ENCODE data around the gene NRXN3.

Gene NRXN3

GRCh38 chr14:79914595-79914994, 1744.4 kb downstream of the NRXN3 start:
- POLR2A ChIA-PET = no interaction called here
- CTCF ChIA-PET = interaction anchor here (1.4 kb wide), 2 partner anchors 7 to 15 kb away, joined by 3 to 4 read pairs; no protein-coding TSS in a partner anchor
- TF ChIP-seq, protein P1, sequence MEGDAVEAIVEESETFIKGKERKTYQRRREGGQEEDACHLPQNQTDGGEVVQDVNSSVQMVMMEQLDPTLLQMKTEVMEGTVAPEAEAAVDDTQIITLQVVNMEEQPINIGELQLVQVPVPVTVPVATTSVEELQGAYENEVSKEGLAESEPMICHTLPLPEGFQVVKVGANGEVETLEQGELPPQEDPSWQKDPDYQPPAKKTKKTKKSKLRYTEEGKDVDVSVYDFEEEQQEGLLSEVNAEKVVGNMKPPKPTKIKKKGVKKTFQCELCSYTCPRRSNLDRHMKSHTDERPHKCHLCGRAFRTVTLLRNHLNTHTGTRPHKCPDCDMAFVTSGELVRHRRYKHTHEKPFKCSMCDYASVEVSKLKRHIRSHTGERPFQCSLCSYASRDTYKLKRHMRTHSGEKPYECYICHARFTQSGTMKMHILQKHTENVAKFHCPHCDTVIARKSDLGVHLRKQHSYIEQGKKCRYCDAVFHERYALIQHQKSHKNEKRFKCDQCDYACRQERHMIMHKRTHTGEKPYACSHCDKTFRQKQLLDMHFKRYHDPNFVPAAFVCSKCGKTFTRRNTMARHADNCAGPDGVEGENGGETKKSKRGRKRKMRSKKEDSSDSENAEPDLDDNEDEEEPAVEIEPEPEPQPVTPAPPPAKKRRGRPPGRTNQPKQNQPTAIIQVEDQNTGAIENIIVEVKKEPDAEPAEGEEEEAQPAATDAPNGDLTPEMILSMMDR (IDR thresholded peaks at IDR 0.05; ENCODE audit: control extremely low read depth, extremely low read depth, low read depth, missing control alignments) = no peak
- no peak for DNase-seq (ENCODE audit: extremely low spot score)

- DNase-seq (ENCODE audit: extremely low spot score) = no peak
- CTCF ChIA-PET = interaction anchor here (1.4 kb wide), 2 partner anchors 8 to 14 kb away, joined by 3 to 4 read pairs; no protein-coding TSS in a partner anchor
- TF ChIP-seq, protein P1 (IDR thresholded peaks at IDR 0.05; ENCODE audit: control extremely low read depth, extremely low read depth, low read depth, missing control alignments) = no peak
Observed at GRCh38 chr14:79915406-79915805, 1745.2 kb downstream of the NRXN3 start.

DNA sequence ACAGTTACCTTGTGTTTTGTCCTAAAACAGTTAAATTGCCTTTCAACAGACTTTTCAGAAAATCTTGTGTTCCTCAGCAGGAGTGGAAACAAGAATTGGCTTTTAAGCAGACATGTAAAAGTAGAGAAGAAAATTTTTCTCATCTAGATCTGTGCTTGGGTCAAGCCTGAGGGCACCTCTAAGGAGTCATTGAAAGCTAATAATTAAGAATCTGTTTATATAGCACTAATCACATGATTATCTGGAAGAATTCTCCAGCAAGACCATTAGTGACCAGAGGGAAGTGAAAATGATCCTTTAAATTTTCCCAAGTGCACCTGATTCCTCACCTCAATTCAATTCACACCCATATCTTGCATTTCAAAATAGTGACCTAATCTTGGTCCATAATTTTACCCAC, 1746.1 kb downstream of the NRXN3 start:
- TF ChIP-seq, protein P1 (IDR thresholded peaks at IDR 0.05; ENCODE audit: control extremely low read depth, extremely low read depth, low read depth, missing control alignments) = no peak
- ChIA-PET CTCF (interaction anchor here (0.7 to 1.1 kb wide), 3 partner anchors 12 to 48 kb away, joined by 3 to 4 read pairs (median 3); no protein-coding TSS in a partner anchor), POLR2A (no interaction called here)
- DNase-seq (ENCODE audit: extremely low spot score) = no peak

More at GRCh38 chr14:79915406-79915805, 1745.2 kb downstream of the NRXN3 start:
- POLR2A ChIA-PET = no interaction called here

- no peak for DNase-seq (ENCODE audit: extremely low spot score)
- CTCF ChIA-PET = interaction anchor here (0.7 to 1.1 kb wide), 3 partner anchors 12 to 49 kb away, joined by 3 to 4 read pairs (median 3); no protein-coding TSS in a partner anchor
- TF ChIP-seq, protein P1 (IDR thresholded peaks at IDR 0.05; ENCODE audit: control extremely low read depth, extremely low read depth, low read depth, missing control alignments) = no peak
- POLR2A ChIA-PET = no interaction called here
Observed at GRCh38 chr14:79916892-79917291, 1746.7 kb downstream of the NRXN3 start.
